Stimulated activated effector memory CD8-positive, alpha-beta T cell treated with anti-CD3 and anti-CD28 coated beads, Interleukin-12 subunit alpha, Interleukin-12 subunit beta, amount 100 ng/mL, for 72 hours (primary cell): Measurements from ENCODE around the gene PIP.
"Not testable (repeated sequence)": the region's sequence is repeated elsewhere in the genome, so short reads cannot be mapped to it uniquely, and the experiment has no call there.

Experiments
- ATAC-seq: fragments of 150-1000 bp; cut with Tn5 transposase; 2 replicates; pipeline ENCODE4 v1.10.0; 2021
- DNase-seq, 2 donors: peaks; one replicate each; pipeline ENCODE4 v3.0.0; 2021 to 2022; ENCODE audit warnings: low spot score in 2 of 2
- H3K27ac Mint-ChIP-seq: one replicate; pipeline ENCODE4 v1.8.0; 2022; ENCODE audit warnings: mild to moderate bottlenecking, mixed read lengths
- H3K36me3 Mint-ChIP-seq: one replicate; pipeline ENCODE4 v1.8.0; 2022; ENCODE audit warnings: mild to moderate bottlenecking, mixed read lengths
- H3K4me1 Mint-ChIP-seq: one replicate; pipeline ENCODE4 v1.8.0; 2022; ENCODE audit warnings: mixed read lengths
- H3K4me3 Mint-ChIP-seq: one replicate; pipeline ENCODE4 v1.8.0; 2022; ENCODE audit warnings: mild to moderate bottlenecking, mixed read lengths
- H3K9me3 Mint-ChIP-seq: one replicate; pipeline ENCODE4 v1.8.0; 2022; ENCODE audit warnings: mixed read lengths

The PIP gene, protein sequence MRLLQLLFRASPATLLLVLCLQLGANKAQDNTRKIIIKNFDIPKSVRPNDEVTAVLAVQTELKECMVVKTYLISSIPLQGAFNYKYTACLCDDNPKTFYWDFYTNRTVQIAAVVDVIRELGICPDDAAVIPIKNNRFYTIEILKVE

DNA sequence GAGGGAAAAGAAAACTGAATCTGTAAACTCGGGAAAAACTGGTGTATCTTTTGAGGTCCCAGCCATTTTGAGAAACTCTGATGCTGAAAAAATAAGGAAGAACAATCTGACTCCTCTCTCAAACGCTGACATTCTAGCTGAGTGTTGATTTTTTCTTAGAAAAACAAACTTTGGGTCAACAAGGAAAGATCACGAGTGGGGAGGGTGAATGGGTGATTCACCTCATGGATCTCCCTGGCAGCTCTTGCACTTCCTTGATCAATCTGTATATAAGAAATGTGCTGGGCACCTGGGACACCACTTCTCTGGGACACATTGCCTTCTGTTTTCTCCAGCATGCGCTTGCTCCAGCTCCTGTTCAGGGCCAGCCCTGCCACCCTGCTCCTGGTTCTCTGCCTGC, at the start of gene PIP:
PIP (plus strand) TSS at position 297 of the 400 bp plus-strand sequence; CDS start at position 337, 40 bp downstream.
- no peaks in the 10 kb centered on the region for H3K4me1 Mint-ChIP-seq
- no peak for DNase-seq

DNA sequence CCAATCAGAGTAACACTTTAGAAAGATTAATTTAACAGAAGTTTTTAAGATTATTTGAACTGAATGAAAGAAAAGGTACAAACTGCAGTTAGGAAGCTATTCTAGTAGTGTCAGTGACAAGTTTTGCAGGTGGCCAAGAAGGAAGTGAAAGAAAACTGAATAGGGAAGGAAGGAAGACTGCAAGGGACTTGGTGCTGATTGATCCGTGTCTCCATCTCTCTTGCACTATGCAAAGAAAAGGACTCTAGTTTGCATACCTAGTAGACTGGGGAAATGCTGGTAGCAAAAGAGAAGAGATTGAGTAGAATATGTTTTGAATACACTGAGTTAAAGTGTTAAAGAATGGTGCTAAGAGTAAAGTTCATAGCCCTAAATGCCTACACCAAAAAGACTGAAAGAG, 46.8 kb upstream of the PIP start:
- Mint-ChIP-seq H3K27ac (no peak overlapping the region), H3K9me3 (peaks cover 9% of the 10 kb centered on the region), H3K4me3 (no peak overlapping the region), H3K4me1 (no peaks in the 10 kb centered on the region), H3K36me3 (no peaks in the 10 kb centered on the region)
- no peak for DNase-seq
- no peak for ATAC-seq

More for the DNA sequence above, at the start of gene PIP:
- no peaks in the 10 kb centered on the region for H3K9me3 Mint-ChIP-seq
- ATAC-seq = no peak
- no peaks in the 10 kb centered on the region for H3K36me3 Mint-ChIP-seq
- H3K4me3 Mint-ChIP-seq = no peak within 1 kb of the TSS
- no peak within 1 kb of the TSS for H3K27ac Mint-ChIP-seq

DNA sequence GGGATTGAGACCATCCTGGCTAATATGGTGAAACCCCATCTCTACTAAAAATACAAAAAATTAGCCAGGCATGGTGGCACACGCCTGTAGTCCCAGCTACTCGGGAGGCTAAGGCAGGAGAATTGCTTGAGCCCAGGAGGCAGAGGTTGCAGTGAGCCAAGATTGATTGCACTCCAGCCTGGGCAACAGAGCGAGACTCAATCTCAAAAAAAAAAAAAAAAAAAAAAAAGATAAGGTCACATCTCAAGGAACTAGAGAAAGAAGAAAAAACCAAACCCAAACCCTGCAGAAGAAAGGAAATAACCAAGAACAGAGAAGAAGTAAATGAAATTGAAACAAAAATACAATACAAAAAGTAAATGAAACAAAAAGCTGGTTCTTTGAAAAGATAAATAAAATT, 46.3 kb upstream of the PIP start:
- not testable (repeated sequence) for H3K4me1 Mint-ChIP-seq, DNase-seq, H3K4me3 Mint-ChIP-seq, ATAC-seq, H3K9me3 Mint-ChIP-seq, H3K36me3 Mint-ChIP-seq, H3K27ac Mint-ChIP-seq

DNA sequence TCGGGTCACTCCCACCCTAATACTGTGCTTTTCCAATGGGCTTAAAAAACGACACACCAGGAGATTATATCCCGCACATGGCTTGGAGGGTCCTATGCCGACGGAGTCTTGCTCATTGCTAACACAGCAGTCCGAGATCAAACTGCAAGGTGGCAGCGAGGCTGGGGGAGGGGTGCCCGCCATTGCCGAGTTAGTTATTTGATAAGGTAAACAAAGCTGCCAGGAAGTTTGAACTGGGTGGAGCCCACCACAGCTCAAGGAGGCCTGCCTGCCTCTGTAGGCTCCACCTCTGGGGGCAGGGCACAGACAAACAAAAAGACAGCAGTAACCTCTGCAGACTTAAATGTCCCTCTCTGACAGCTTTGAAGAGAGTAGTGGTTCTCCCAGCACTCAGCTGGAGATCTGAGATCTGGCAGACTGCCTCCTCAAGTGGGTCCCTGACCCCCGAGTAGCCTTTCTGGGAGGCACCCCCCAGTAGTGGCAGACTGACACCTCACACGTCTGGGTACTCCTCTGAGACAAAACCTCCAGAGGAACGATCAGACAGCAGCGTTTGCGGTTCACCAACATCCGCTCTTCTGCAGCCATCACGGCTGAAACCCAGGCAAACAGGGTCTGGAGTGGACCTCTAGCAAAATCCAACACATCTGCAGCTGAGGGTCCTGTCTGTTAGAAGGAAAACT, 43.2 kb upstream of the PIP start:
- not testable (repeated sequence) for H3K4me1 Mint-ChIP-seq, H3K9me3 Mint-ChIP-seq, H3K36me3 Mint-ChIP-seq, H3K4me3 Mint-ChIP-seq, ATAC-seq, DNase-seq, H3K27ac Mint-ChIP-seq

DNA sequence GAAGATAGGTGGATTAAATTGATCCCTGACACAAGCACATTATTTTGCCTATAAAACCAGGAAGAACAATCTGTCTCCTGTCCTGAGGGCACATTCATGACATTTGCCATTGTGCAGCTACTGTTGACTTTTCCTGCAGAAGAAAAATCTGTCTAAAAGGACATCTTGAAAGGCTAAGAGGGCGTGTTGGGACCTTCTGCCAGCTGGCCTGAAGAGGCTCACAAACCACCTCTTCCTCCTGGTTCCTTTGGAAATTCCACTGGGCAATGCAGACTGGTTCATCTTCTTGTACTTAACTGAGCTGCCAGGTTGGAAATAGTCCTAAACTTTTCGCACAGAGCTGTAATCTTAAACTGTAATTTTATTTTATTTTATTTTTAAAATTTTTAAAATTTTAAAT, 35.7 kb upstream of the PIP start:
- Mint-ChIP-seq H3K36me3 (no peaks in the 10 kb centered on the region), H3K4me1 (no peaks in the 10 kb centered on the region), H3K9me3 (peaks cover 7% of the 10 kb centered on the region), H3K27ac (no peak overlapping the region), H3K4me3 (no peak overlapping the region)
- DNase-seq = no peak
- ATAC-seq = no peak

DNA sequence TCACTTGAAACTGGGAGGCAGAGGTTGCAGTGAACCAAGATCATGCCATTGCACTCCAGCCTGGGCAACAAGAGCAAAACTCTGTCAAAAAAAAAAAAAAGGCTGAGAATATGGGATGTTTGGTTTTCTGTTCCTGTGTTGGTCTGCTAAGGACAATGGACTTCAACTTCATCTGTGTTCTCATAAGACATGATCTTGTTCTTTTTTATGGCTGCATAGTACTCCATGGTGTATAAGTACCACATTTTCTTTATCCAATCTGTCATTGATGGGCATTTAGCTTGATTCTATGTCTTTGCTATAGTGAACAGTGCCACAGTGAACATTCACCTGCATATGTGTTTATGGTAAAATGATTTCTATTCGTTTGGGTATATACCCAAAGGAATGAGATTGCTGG, 32.3 kb upstream of the PIP start:
- not testable (repeated sequence) for H3K4me1 Mint-ChIP-seq, H3K36me3 Mint-ChIP-seq, H3K4me3 Mint-ChIP-seq, ATAC-seq, H3K27ac Mint-ChIP-seq, H3K9me3 Mint-ChIP-seq, DNase-seq

DNA sequence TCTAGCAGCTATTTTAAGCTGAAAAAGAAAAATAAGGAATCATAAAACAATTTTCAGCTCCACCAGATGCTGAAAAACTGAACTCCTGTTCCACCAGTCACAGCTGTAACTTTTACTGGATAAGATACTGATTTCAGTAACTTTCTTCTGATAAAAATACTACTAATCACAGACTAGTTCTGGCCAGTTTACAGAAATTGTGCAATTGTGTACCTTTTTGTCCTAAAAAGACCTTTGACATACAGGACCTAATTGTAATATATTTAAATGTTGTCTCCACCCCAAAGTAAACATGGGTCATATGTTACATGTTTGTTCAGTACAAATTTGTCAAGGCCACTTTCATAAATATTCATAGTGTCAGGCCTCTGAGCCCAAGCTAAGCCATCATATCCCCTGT, 27.1 kb upstream of the PIP start:
- H3K36me3 Mint-ChIP-seq = no peaks in the 10 kb centered on the region
- no peaks in the 10 kb centered on the region for H3K9me3 Mint-ChIP-seq
- ATAC-seq (no peak), DNase-seq (no peak)
- H3K4me3 Mint-ChIP-seq = no peak overlapping the region
- no peaks in the 10 kb centered on the region for H3K4me1 Mint-ChIP-seq
- no peak overlapping the region for H3K27ac Mint-ChIP-seq

DNA sequence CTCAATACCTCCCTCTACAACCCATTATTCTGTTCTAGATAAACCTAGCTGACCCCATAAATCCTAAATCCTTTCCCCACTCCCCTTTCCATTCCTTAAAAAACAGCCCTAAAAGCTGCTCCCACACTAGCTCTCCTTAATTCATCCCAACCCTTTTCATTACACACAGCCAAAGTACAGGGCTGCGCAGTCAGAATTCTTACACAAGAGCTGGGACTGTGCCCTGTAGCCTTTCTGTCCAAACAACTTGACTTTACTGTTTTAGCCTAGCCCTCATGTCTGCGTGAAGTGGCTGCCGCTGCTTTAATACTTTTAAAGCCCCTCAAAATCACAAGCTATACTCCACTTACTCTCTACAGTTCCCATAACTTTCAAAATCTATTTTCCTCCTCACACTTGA, 23.9 kb upstream of the PIP start:
- H3K4me1 Mint-ChIP-seq, H3K9me3 Mint-ChIP-seq, ATAC-seq, DNase-seq, H3K4me3 Mint-ChIP-seq, H3K36me3 Mint-ChIP-seq, H3K27ac Mint-ChIP-seq: not testable (repeated sequence)

DNA sequence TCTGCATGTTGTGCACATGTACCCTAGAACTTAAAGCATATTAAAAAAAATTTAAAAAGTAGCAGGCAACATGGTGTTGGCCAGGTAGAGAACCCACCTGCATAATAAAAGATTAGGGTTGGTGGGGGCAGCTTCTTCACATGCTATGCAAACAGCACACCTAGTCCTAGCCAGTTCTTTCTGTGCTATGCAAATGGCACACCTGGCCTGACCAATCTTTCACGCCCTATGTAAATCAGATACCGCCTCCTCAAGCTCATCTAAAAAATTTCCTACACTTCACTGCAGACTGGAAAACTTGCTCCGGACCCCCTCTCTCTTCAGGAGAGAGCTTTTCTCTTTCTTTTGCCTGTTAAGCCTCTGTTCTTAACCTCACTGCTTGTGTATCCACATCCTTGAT, 14.5 kb upstream of the PIP start:
- Mint-ChIP-seq H3K9me3 (peaks cover 10% of the 10 kb centered on the region), H3K27ac (no peak overlapping the region), H3K4me3 (no peak overlapping the region), H3K36me3 (no peaks in the 10 kb centered on the region), H3K4me1 (no peaks in the 10 kb centered on the region)
- no peak for ATAC-seq
- DNase-seq = no peak

DNA sequence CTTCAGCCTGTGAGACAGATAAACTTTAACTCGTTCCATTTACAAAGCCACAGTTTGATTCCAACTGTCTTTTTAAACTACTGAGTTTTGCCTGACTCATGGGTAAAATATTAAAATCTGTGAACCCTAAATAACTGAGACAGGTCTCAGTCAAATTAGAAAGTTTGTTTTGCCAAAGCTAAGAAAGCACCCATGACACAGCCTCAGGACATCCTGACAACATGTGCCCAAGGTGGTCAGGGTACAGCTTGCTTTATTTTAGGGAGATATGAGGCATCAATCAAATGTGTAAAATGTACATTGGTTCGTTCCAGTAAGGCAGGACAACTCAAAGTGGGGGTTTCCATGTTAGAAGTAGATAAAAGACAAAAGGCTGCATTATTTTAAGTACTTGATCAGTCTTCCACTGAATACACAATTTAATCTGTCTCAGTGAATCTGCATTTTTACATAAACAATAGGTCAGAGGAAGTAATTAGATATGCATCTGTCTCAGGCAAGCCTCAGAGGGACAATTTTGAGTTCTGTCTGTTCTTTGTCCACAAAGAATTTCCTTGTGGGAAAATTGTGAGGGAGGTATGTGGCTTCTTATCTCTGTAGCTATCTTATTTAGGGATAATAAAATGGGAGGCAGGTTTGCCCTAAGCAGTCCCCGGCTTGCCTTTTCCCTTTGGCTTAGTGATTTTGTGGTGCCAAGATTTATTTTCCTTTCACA, 11.0 kb upstream of the PIP start:
- no peak for DNase-seq
- Mint-ChIP-seq H3K4me1 (no peaks in the 10 kb centered on the region), H3K27ac (no peak overlapping the region), H3K4me3 (no peak overlapping the region), H3K9me3 (peaks cover 10% of the 10 kb centered on the region), H3K36me3 (no peaks in the 10 kb centered on the region)
- no peak for ATAC-seq

DNA sequence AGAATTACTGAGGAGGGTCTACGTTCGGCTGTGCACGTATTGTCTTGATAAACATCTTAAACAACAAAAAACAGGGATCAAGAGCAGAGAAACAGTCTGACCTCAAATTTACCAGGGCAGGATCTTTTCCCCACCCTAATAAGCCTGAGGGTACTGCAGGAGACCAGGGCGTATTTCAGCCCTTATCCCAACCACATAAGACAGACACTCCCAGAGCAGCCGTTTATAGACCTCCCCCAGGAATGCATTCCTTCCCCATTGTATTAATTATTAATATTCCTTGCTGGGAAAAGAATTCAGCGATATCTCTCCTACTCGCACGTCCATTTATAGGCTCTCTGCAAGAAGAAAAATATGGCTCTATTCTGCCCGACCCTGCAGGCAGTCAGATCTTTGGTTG, 8.6 kb upstream of the PIP start:
- H3K9me3 Mint-ChIP-seq = peaks cover 12% of the 10 kb centered on the region
- H3K27ac Mint-ChIP-seq, H3K4me3 Mint-ChIP-seq, H3K4me1 Mint-ChIP-seq, ATAC-seq, H3K36me3 Mint-ChIP-seq, DNase-seq: not testable (repeated sequence)

DNA sequence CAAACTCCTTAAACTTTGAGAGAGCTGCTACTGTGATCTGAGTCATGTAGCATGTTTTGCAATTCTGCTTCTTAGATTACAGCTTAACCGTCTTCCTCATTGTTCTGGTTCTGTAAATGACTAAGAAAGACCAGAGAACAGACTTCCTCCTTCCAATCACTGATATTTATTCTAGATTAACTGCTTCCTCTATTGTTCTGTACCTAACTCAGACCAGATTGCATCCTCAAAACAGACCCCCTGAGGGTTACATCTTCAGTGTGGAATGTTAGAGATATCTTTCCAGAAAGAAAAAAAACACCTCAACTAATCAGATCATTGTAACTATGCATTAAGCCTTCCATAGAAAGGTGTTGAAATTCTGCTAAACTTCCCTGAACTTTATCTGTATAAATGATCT, 5.7 kb upstream of the PIP start:
- Mint-ChIP-seq H3K4me1 (no peaks in the 10 kb centered on the region), H3K27ac (no peak overlapping the region), H3K36me3 (no peaks in the 10 kb centered on the region), H3K4me3 (no peak overlapping the region), H3K9me3 (peaks cover 12% of the 10 kb centered on the region)
- ATAC-seq (no peak), DNase-seq (no peak)

DNA sequence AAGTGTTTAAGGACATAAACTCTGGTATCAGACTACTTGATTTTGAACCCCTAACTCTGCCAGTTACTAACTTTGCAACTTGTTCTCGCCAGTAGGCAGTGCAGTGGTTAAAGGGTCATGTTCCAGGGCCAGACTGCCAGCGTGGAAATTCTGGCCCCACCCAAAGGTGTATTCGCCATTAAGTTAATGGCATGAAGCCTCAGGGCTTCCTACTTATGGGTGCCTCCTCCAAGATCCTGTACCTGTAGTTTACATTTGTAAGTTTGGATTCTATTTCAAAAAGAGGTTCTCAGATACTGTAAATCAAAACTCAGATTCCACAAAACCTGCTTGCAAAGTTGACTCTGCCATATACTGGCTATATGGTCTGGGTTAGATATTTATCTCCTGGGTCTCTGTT, 2.8 kb upstream of the PIP start:
- no peaks in the 10 kb centered on the region for H3K36me3 Mint-ChIP-seq
- H3K9me3 Mint-ChIP-seq = peaks cover 9% of the 10 kb centered on the region
- ATAC-seq = no peak

DNA sequence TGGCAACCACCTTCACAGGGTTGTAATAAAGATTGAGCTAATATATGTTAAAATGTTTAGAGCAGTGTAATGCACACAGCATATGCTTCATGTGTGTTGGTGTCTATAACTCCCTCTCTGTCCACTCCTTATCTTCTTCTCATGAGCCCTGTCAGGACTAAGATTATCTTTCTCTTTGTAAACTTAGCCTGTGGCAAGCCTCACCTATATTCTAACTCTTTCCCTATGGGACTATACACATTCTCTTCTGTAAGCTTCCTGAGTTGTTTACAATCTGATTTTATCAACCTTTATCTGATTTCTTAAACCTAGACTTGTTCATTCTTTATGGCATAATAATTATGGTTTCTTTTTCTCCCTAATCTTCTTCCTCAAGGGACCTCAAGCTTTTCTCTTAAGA, 2.4 kb upstream of the PIP start:
- Mint-ChIP-seq H3K36me3 (no peaks in the 10 kb centered on the region), H3K27ac (no peak overlapping the region), H3K9me3 (peaks cover 6% of the 10 kb centered on the region), H3K4me1 (no peaks in the 10 kb centered on the region), H3K4me3 (no peak overlapping the region)
- no peak for ATAC-seq
- no peak for DNase-seq

More for the DNA sequence above, 2.8 kb upstream of the PIP start:
- Mint-ChIP-seq H3K27ac (no peak overlapping the region), H3K4me1 (no peaks in the 10 kb centered on the region), H3K4me3 (no peak overlapping the region)
- no peak for DNase-seq

DNA sequence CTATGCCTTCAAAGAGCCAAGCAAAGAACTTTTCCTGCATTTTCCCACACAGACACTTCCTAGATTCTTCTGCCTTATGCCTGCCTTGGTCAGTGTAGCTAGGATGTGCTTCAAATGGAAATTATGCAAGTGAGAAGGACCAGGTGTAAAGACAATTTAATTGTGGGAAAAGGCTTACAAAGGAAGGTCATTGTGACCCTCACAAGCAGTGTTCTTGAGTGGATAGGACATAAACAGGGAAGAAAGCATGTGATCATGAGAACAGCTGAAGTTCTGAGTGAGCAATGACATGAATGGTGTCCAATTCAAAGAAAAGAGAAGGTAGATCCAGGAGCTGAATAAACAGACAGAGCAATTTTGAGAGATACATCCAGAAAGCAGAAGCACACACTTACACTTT, 1.3 kb upstream of the PIP start:
- H3K27ac Mint-ChIP-seq = no peak overlapping the region
- peaks cover 5% of the 10 kb centered on the region for H3K9me3 Mint-ChIP-seq
- H3K4me1 Mint-ChIP-seq = no peaks in the 10 kb centered on the region
- H3K4me3 Mint-ChIP-seq = no peak overlapping the region
- no peaks in the 10 kb centered on the region for H3K36me3 Mint-ChIP-seq
- DNase-seq = no peak
- no peak for ATAC-seq

DNA sequence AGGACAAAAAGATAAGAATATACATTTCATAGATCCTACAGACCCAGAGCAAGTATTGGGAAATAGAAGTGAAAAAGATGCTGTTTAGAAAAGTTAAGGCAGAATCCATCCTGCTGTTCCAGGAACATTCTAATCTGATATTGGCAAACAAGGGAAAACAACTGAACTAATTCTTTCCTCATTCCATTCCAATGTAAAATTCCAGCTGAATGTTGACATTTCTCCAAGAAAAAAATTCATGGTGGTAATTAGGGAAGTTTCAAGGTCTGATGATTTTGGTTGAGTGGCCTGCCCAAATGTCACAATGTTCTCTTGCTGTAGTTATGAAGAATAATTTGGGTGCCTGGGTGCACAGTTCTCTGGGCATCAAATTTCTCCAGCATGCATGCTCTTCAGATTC, 15.2 kb downstream of the PIP start:
- Mint-ChIP-seq H3K4me3 (no peak overlapping the region), H3K4me1 (no peaks in the 10 kb centered on the region), H3K9me3 (peaks cover 6% of the 10 kb centered on the region), H3K36me3 (no peaks in the 10 kb centered on the region), H3K27ac (no peak overlapping the region)
- ATAC-seq (no peak), DNase-seq (no peak)
